ENCODE results near the gene PTPRU. TPM values are rescaled to one million over a fixed set of nuclear protein-coding genes. Genes with fewer than 3 reads are reported as not detected.

PTPRU gene
- total RNA-seq, 4 donors from 2014 or later: 12.3 to 19.9 (median 15.9) TPM

GRCh38 chr1:29237852-29238619 lies 1.7 kb downstream of the PTPRU start:
- ATAC-seq (ENCODE audit: low FRiP score): peak; percentile 20
- no peak for DNase-seq (ENCODE audit: low spot score)
- no peak for TF ChIP-seq CTCF (IDR thresholded peaks at IDR 0.05)

DNA sequence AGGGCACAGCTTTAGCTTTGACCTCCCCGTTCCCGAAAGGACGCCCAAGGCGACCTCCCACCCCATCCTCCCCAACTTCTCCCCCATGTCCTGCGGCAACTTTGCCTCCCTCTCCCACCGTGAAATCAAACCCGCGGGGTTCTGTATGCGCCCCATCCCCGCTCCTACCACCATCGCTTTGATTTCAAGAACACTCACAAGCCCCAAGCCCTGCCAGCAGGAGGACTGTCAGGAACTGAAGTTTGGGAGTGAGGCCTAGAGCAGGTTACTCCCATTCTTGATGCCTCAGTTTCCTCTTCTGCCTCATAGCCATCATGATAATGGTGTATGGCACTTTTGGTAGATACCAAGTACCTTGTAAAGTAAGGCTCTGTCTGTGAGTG lies 2.3 kb downstream of the PTPRU start:
- no peak for ATAC-seq (ENCODE audit: low FRiP score)

DNA sequence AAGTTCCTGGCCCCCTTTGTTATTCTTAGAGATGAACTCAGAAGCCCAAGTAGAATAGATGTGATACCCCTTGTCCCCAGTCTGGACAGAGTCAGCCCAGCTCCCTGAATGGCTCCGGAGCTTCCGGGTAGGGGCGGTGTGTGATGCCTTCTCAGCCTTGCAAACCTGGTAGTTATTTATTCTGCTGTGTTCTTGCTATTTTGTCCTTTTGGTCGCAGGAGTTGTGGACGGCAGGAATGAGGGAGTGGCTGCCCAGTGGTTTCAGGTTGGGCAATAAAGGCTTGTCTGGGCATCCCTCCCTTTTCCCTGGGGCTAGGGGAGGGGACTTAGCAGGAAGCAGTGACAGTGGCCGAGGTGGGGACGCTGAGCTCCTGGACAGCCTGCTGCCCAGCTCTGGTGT lies 2.8 kb downstream of the PTPRU start:
- ATAC-seq (ENCODE audit: low FRiP score): no peak

More for the DNA sequence above, 2.3 kb downstream of the PTPRU start:
- no peak for TF ChIP-seq CTCF (IDR thresholded peaks at IDR 0.05)
- no peak for DNase-seq (ENCODE audit: low spot score)

DNA sequence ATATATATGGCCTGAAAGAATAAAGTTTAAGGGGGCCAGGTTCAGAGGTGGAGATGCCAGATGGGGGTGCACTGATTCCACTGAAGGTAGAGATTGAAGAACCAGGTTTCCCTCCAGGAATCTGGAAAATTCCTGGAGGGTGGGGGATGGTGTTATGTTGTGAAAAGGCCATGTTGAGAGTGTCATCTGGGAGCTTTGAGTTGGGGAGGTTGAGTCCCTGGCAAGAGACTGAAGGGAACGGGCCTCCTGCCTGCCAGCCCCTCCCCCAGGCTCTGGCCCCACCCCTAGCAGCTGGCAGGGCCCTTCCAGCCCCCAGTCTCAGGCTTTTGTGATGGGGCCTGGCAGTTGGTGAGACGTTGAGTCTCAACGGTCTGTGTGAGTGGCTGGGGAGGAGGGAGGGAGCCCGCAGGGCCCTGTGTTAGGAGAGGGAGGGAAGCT lies 4.1 kb downstream of the PTPRU start:
- ATAC-seq (ENCODE audit: low FRiP score) (no peak), DNase-seq (ENCODE audit: low spot score) (no peak)
- no peak for TF ChIP-seq CTCF (IDR thresholded peaks at IDR 0.05)

More for the DNA sequence above, 2.8 kb downstream of the PTPRU start:
- no peak for DNase-seq (ENCODE audit: low spot score)
- no peak for TF ChIP-seq CTCF (IDR thresholded peaks at IDR 0.05)

DNA sequence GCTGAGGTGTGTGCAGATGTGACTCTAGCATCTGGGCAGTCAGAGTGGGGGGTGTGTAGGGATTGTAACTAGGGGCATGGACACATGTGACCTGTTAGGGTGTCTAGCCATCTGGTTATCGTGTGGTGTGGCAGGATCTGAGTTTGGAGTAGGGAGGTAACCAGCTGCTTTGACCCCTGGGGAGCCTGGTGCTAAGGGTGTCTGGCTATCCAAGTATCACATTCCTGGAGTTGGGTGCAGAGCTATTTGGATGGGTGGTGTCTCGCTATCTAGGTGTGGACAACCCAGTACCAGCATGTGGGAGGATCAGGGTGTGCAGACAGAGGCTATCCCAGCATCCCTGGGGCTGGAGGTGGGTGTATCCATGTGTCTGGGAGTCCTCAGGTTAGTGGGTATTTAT lies 4.7 kb downstream of the PTPRU start:
- TF ChIP-seq CTCF (IDR thresholded peaks at IDR 0.05): no peak
- DNase-seq (ENCODE audit: low spot score): no peak
- no peak for ATAC-seq (ENCODE audit: low FRiP score)

- no peak for TF ChIP-seq CTCF (IDR thresholded peaks at IDR 0.05)
- DNase-seq (ENCODE audit: low spot score) (no peak), ATAC-seq (ENCODE audit: low FRiP score) (no peak)
These were observed 6.9 kb downstream of the PTPRU start for GRCh38 chr1:29243023-29243870.
